DOHH2 (cell line): ENCODE results near the gene CA7.

Experiments used
- H3F3A ChIP-seq: fragments of 200-600 bp; sonication (generic), shearing (Covaris generic); 2 replicates; pipeline ENCODE4 v1.6.0; 2016; ENCODE audit warnings: antibody characterized with exemption, mild to moderate bottlenecking; ENCODE audit not compliant: control insufficient read depth, insufficient read depth
- H3K27ac ChIP-seq: fragments of 200-600 bp; sonication (generic); 2 replicates; pipeline ENCODE4 v1.5.1; 2014; ENCODE audit warnings: low read depth, mild to moderate bottlenecking, low read length, moderate library complexity
- H3K27me3 ChIP-seq: fragments of 200-600 bp; sonication (generic); 2 replicates; pipeline ENCODE4 v1.6.1; 2014; ENCODE audit warnings: mild to moderate bottlenecking, low read length, mixed read lengths; ENCODE audit not compliant: control insufficient read depth
- H3K36me3 ChIP-seq: fragments of 200-600 bp; sonication (generic); 2 replicates; pipeline ENCODE4 v1.6.1; 2014; ENCODE audit warnings: mild to moderate bottlenecking, low read length, moderate library complexity, mixed read lengths; ENCODE audit not compliant: control insufficient read depth
- H3K4me1 ChIP-seq: fragments of 200-600 bp; sonication (generic); 2 replicates; pipeline ENCODE4 v1.6.1; 2014; ENCODE audit warnings: mild to moderate bottlenecking, low read length, mixed read lengths; ENCODE audit not compliant: control insufficient read depth
- H3K4me2 ChIP-seq: fragments of 200-600 bp; sonication (generic); 2 replicates; pipeline ENCODE4 v1.6.0; 2014; ENCODE audit warnings: mild to moderate bottlenecking, low read length, moderate library complexity
- H3K4me3 ChIP-seq: fragments of 200-600 bp; sonication (generic); 2 replicates; pipeline ENCODE4 v1.5.1; 2014; ENCODE audit warnings: mild to moderate bottlenecking, low read length, mixed read lengths
- H3K79me2 ChIP-seq: fragments of 200-600 bp; sonication (generic); 2 replicates; pipeline ENCODE4 v1.6.1; 2014; ENCODE audit warnings: mild to moderate bottlenecking, low read length, mixed read lengths; ENCODE audit not compliant: control insufficient read depth
- H3K9me2 ChIP-seq: fragments of 200-600 bp; sonication (generic); replicated peaks from 2 replicates; pipeline ENCODE4 v1.6.1; 2014; ENCODE audit warnings: mild to moderate bottlenecking, low read length, mixed read lengths; ENCODE audit not compliant: control insufficient read depth
- H3K9me3 ChIP-seq: fragments of 200-600 bp; sonication (generic); 2 replicates; pipeline ENCODE4 v1.6.1; 2014; ENCODE audit warnings: antibody characterized with exemption, low read length, mixed read lengths; ENCODE audit not compliant: control insufficient read depth, insufficient read depth
- H4K20me1 ChIP-seq: fragments of 200-600 bp; sonication (generic); 2 replicates; pipeline ENCODE4 v1.6.0; 2014; ENCODE audit warnings: low read depth, mild to moderate bottlenecking, antibody characterized with exemption, low read length, moderate library complexity; ENCODE audit not compliant: control insufficient read depth, insufficient read depth
- EZH2phosphoT487 ChIP-seq: fragments of 200-600 bp; sonication (generic); IDR thresholded peaks from 2 replicates; pipeline ENCODE4 v1.6.1; 2017; ENCODE audit warnings: borderline replicate concordance, mild to moderate bottlenecking, antibody characterized with exemption, low read length, moderate library complexity, mixed read lengths
- TF ChIP-seq, protein P1 (sequence below): fragments of 200-600 bp; sonication (generic); IDR thresholded peaks from one replicate; pipeline ENCODE4 v1.5.1; 2014; ENCODE audit warnings: antibody characterized with exemption, mild to moderate bottlenecking, low read depth, low read length; ENCODE audit not compliant: poor library complexity, severe bottlenecking

CA7 gene

GRCh38 chr16:66841366-66841765 lies 2.8 kb upstream of the CA7 start:
- H3F3A ChIP-seq, result no peaks in the 10 kb centered on the region
- no peak overlapping the region for H3K27ac ChIP-seq
- no peaks in the 10 kb centered on the region for H3K9me2 ChIP-seq
- peaks cover 26% of the 10 kb centered on the region for H3K27me3 ChIP-seq
- no peaks in the 10 kb centered on the region for H3K79me2 ChIP-seq
- no peaks in the 10 kb centered on the region for H3K9me3 ChIP-seq
- no peak for TF ChIP-seq EZH2phosphoT487
- TF ChIP-seq, protein P1, sequence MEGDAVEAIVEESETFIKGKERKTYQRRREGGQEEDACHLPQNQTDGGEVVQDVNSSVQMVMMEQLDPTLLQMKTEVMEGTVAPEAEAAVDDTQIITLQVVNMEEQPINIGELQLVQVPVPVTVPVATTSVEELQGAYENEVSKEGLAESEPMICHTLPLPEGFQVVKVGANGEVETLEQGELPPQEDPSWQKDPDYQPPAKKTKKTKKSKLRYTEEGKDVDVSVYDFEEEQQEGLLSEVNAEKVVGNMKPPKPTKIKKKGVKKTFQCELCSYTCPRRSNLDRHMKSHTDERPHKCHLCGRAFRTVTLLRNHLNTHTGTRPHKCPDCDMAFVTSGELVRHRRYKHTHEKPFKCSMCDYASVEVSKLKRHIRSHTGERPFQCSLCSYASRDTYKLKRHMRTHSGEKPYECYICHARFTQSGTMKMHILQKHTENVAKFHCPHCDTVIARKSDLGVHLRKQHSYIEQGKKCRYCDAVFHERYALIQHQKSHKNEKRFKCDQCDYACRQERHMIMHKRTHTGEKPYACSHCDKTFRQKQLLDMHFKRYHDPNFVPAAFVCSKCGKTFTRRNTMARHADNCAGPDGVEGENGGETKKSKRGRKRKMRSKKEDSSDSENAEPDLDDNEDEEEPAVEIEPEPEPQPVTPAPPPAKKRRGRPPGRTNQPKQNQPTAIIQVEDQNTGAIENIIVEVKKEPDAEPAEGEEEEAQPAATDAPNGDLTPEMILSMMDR, result no peak
- H3K4me2 ChIP-seq, result no peak overlapping the region
- no peaks in the 10 kb centered on the region for H3K36me3 ChIP-seq
- peaks cover 14% of the 10 kb centered on the region for H3K4me1 ChIP-seq
- H3K4me3 ChIP-seq, result no peak overlapping the region
- H4K20me1 ChIP-seq, result 0 out of 2 replicates have a peak, but pooled peaks cover 2% of the 10 kb centered on the region

DNA sequence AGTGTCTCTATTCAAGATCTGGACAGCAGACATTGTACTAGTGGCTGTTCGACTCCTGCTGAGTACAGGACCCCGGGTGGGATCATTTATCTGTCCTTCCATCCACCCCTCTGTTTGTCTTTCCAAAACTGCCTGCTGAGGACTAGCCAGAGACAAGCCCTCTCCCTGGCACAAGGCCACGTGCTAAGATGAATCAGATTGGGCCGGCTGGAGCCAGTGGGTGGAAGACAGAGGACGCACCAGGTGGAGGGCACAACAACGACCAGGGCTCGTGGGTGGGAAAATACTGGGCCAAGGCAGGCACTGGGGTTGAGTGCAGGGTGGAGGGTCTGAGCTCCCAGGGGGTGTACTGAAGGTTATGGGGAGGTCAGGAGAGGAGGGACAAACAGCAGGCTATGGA lies 1.4 kb upstream of the CA7 start:
- Histone ChIP-seq H3F3A (no peaks in the 10 kb centered on the region), H3K79me2 (no peaks in the 10 kb centered on the region), H3K27me3 (peaks cover 39% of the 10 kb centered on the region), H3K4me3 (no peak overlapping the region), H3K9me3 (no peaks in the 10 kb centered on the region), H3K36me3 (no peaks in the 10 kb centered on the region), H3K4me2 (no peak overlapping the region), H3K9me2 (no peaks in the 10 kb centered on the region), H3K27ac (no peak overlapping the region), H4K20me1 (0 out of 2 replicates have a peak, but pooled peaks cover 4% of the 10 kb centered on the region), H3K4me1 (peaks cover 14% of the 10 kb centered on the region)
- TF ChIP-seq EZH2phosphoT487, result no peak
- TF ChIP-seq, protein P1, result no peak

GRCh38 chr16:66843191-66843590 lies 1.0 kb upstream of the CA7 start:
- Histone ChIP-seq H3K27me3 (peaks cover 39% of the 10 kb centered on the region), H3K4me2 (no peak overlapping the region), H3K4me3 (no peak overlapping the region), H3K36me3 (no peaks in the 10 kb centered on the region), H3F3A (no peaks in the 10 kb centered on the region), H3K79me2 (no peaks in the 10 kb centered on the region), H3K9me2 (no peaks in the 10 kb centered on the region), H3K27ac (no peak overlapping the region), H4K20me1 (0 out of 2 replicates have a peak, but pooled peaks cover 4% of the 10 kb centered on the region), H3K9me3 (no peaks in the 10 kb centered on the region), H3K4me1 (peaks cover 14% of the 10 kb centered on the region)
- no peak for TF ChIP-seq EZH2phosphoT487
- TF ChIP-seq, protein P1, result no peak
